ENCODE data around the gene GAD1.

GRCh38 chr2:170848587-170848986 is 31.9 kb downstream of the GAD1 start:
- TF ChIP-seq POLR2A (IDR thresholded peaks at IDR 0.05) (no peak), CTCF (IDR thresholded peaks at IDR 0.05) (no peak)
